Left lung (tissue), 14 donors: ENCODE results near the gene MYD88. TPM values are rescaled to one million over a fixed set of nuclear protein-coding genes. Genes with fewer than 3 reads are reported as not detected.

ENCODE experiments used
- ATAC-seq: fragments of 200-7000 bp; cut with Tn5 transposase; one replicate; pipeline ENCODE4 v1.9.1; 2020; ENCODE audit warnings: moderate library complexity
- DNase-seq, 4 donors: peaks; one replicate each; pipeline ENCODE4 v3.0.0-alpha.2; 2013 to 2020
- H3K27ac ChIP-seq, 2 donors: fragments of 200-600 bp; sonication (generic) in 1 of 2; one replicate each; pipeline versions ENCODE4 v1.5.0 to v1.8.0; 2020 to 2021
- H3K27me3 ChIP-seq, 2 donors: fragments of 200-600 bp; sonication (generic) in 1 of 2; one replicate each; pipeline versions ENCODE4 v1.5.0 to v1.8.0; 2020 to 2021
- H3K36me3 ChIP-seq, 2 donors: fragments of 200-600 bp; sonication (generic) in 1 of 2; one replicate each; pipeline versions ENCODE4 v1.5.0 to v1.8.0; 2020 to 2021
- H3K4me1 ChIP-seq, 2 donors: fragments of 200-600 bp; one replicate each; pipeline ENCODE4 v1.8.0; 2021
- H3K4me3 ChIP-seq, 2 donors: fragments of 200-600 bp; sonication (generic) in 1 of 2; one replicate each; pipeline versions ENCODE4 v1.5.0 to v1.8.0; 2020 to 2021; ENCODE audit warnings: mild to moderate bottlenecking in 1 of 2
- H3K9me3 ChIP-seq, 2 donors: fragments of 200-600 bp; sonication (generic) in 1 of 2; one replicate each; pipeline versions ENCODE4 v1.5.0 to v1.8.0; 2020 to 2021
- intact Hi-C, 2 donors: fragments of 100-400 bp; cut with DNase I; formaldehyde crosslinking; loops; one replicate each; pipeline versions ENCODE4 v1.11.2 to v1.14.2; 2022
- long read RNA-seq, 12 donors: library from polyadenylated mRNA in 2 of 12; unstranded in 2 of 12; transcript quantifications; one replicate each; pipeline ENCODE4 v2.0.0 and lab custom pipeline, GENCODE V29; 2019 to 2026
- polyA plus RNA-seq, 6 donors: library from polyadenylated mRNA; unstranded; fragments of 120-200 nt; gene quantifications; one replicate each; pipeline ENCODE4 v1.2.1, GENCODE V29; 2013; ENCODE audit not compliant: insufficient read length in 6 of 6
- total RNA-seq, 2 donors: library from RNA; stranded (reverse); fragmentation: NEBNext Ultra II Directional; extraction: Animal tissue kit (Norgen Biotek cat#: 25700); gene quantifications; one replicate each; pipeline ENCODE4 v1.2.1, GENCODE V29; 2021
- TF ChIP-seq, protein P1 (sequence below), 2 donors: fragments of 200-600 bp; sonication (generic) in 1 of 2; IDR thresholded peaks; one replicate each; pipeline versions ENCODE4 v1.5.0 to v1.8.0; 2021; ENCODE audit warnings: antibody characterized with exemption in 2 of 2
- donor health status: DM: no; HTN: yes; CAD: no.
- donor health status: DM: no; HTN: no; CAD: no.

MYD88 gene
- total RNA-seq (10 to 100 TPM; 51.5 to 97.4 TPM), polyA plus RNA-seq (10 to 100 TPM; 37.8 to 44.2 (median 40.7) TPM)
- long read RNA-seq, donor 1, transcript MYD88-201 (5 exons, 2,850 nt), result major isoform, 22 of 33 reads
- long read RNA-seq, donor 1, partial matches to known transcripts, result 0 of 33 reads
- long read RNA-seq, donor 1, other reads (novel, unspliced or antisense), result 5 of 33 reads
- long read RNA-seq, donor 2, transcript MYD88-201 (5 exons, 2,850 nt), result major isoform, 14 of 54 reads
- long read RNA-seq, donor 2, partial matches to known transcripts, result 37 of 54 reads
- long read RNA-seq, donor 2, other reads (novel, unspliced or antisense), result 0 of 54 reads
- long read RNA-seq, donor 3, transcript MYD88-201 (5 exons, 2,850 nt), result major isoform, 9 of 11 reads
- long read RNA-seq, donor 3, partial matches to known transcripts, result 0 of 11 reads
- long read RNA-seq, donor 3, other reads (novel, unspliced or antisense), result 0 of 11 reads
- long read RNA-seq, donor 4, transcript MYD88-201 (5 exons, 2,850 nt), result major isoform, 13 of 21 reads
- long read RNA-seq, donor 4, partial matches to known transcripts, result 0 of 21 reads
- long read RNA-seq, donor 4, other reads (novel, unspliced or antisense), result 7 of 21 reads
- long read RNA-seq, donor 5, transcript MYD88-201 (5 exons, 2,850 nt), result major isoform, 19 of 26 reads
- long read RNA-seq, donor 5, partial matches to known transcripts, result 6 of 26 reads
- long read RNA-seq, donor 5, other reads (novel, unspliced or antisense), result 0 of 26 reads
- long read RNA-seq, donor 6, transcript MYD88-201 (5 exons, 2,850 nt), result major isoform, 15 of 18 reads
- long read RNA-seq, donor 6, partial matches to known transcripts, result 0 of 18 reads
- long read RNA-seq, donor 6, other reads (novel, unspliced or antisense), result 0 of 18 reads
- long read RNA-seq, donor 7, transcript MYD88-201 (5 exons, 2,850 nt), result major isoform, 12 of 12 reads
- long read RNA-seq, donor 7, partial matches to known transcripts, result 0 of 12 reads
- long read RNA-seq, donor 7, other reads (novel, unspliced or antisense), result 0 of 12 reads
- long read RNA-seq, donor 8, transcript MYD88-201 (5 exons, 2,850 nt), result major isoform, 20 of 23 reads
- long read RNA-seq, donor 8, partial matches to known transcripts, result 0 of 23 reads
- long read RNA-seq, donor 8, other reads (novel, unspliced or antisense), result 0 of 23 reads
- long read RNA-seq, donor 9, result 0 reads
- long read RNA-seq, donor 10, transcript MYD88-201 (5 exons, 2,850 nt), result major isoform, 22 of 32 reads
- long read RNA-seq, donor 10, partial matches to known transcripts, result 0 of 32 reads
- long read RNA-seq, donor 10, other reads (novel, unspliced or antisense), result 7 of 32 reads
- long read RNA-seq, donor 11, partial matches to known transcripts, result 0 of 6 reads
- long read RNA-seq, donor 11, other reads (novel, unspliced or antisense), result 0 of 6 reads
- long read RNA-seq, donor 12, transcript MYD88-201 (5 exons, 2,850 nt), result major isoform, 8 of 32 reads
- long read RNA-seq, donor 12, partial matches to known transcripts, result 20 of 32 reads
- long read RNA-seq, donor 12, other reads (novel, unspliced or antisense), result 0 of 32 reads

DNA sequence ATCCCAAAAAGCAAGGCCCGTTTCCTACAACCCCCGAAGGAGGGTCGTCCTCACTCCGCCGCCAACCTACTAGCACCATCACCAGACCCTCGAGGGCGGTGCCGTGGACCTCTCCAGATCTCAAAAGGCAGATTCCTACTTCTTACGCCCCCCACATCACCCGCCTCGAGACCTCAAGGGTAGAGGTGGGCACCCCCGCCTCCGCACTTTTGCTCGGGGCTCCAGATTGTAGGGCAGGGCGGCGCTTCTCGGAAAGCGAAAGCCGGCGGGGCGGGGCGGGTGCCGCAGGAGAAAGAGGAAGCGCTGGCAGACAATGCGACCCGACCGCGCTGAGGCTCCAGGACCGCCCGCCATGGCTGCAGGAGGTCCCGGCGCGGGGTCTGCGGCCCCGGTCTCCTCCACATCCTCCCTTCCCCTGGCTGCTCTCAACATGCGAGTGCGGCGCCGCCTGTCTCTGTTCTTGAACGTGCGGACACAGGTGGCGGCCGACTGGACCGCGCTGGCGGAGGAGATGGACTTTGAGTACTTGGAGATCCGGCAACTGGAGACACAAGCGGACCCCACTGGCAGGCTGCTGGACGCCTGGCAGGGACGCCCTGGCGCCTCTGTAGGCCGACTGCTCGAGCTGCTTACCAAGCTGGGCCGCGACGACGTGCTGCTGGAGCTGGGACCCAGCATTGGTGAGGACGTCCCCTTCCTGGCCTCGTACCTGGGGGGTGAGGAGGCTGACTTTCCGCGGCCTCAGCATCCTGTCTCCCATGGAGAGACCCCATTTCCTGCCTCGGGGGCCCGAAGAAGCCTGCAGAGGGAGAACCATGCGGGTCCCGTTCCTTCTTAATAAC is at the start of gene MYD88:
Gene MYD88 (plus strand): TSS at position 313 of the 842 bp plus-strand sequence. CDS start 40 bp downstream, at position 353.
- peaks cover 34 to 60% of the 10 kb centered on the region in 2 donors for H3K4me1 ChIP-seq
- H3K27ac ChIP-seq, result peak within 1 kb of the TSS; percentile 96 to 98
- intact Hi-C loops, result loop anchor here in 1 of 2 donors (10.0 kb wide), 1 partner anchor 86 kb away; no protein-coding TSS in a partner anchor
- no peaks in the 10 kb centered on the region for H3K9me3 ChIP-seq
- peaks cover 0 to 35% of the 10 kb centered on the region in 2 donors for H3K36me3 ChIP-seq
- ATAC-seq (peak; percentile 57), DNase-seq (peak; percentile 62 to 99 (median 79))
- H3K4me3 ChIP-seq, result peak within 1 kb of the TSS; percentile 89 to 97
- TF ChIP-seq, protein P1, sequence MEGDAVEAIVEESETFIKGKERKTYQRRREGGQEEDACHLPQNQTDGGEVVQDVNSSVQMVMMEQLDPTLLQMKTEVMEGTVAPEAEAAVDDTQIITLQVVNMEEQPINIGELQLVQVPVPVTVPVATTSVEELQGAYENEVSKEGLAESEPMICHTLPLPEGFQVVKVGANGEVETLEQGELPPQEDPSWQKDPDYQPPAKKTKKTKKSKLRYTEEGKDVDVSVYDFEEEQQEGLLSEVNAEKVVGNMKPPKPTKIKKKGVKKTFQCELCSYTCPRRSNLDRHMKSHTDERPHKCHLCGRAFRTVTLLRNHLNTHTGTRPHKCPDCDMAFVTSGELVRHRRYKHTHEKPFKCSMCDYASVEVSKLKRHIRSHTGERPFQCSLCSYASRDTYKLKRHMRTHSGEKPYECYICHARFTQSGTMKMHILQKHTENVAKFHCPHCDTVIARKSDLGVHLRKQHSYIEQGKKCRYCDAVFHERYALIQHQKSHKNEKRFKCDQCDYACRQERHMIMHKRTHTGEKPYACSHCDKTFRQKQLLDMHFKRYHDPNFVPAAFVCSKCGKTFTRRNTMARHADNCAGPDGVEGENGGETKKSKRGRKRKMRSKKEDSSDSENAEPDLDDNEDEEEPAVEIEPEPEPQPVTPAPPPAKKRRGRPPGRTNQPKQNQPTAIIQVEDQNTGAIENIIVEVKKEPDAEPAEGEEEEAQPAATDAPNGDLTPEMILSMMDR (IDR thresholded peaks at IDR 0.05), result no peak
- H3K27me3 ChIP-seq, result no peaks in the 10 kb centered on the region

DNA sequence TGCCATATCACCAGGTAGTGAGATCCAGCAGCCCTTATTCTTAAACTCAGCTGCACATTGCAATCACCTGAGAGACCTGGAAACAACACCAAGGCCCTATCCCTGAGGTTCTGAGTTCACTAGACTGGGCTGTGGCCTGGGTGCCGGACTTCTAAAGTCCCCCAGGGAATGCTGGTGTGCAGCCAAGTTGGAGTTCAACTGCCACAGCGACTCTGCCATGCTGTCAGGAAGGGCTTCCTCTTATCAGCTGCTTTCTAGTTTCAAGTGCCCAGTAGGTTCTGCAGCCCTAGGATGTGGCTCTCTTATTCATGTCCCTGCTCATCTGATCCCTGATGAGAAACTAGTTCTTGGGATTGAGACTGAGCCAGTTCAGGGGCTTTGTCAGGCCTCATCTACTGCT is 49.3 kb upstream of the MYD88 start:
- no peaks in the 10 kb centered on the region for H3K36me3 ChIP-seq
- no peak for ATAC-seq

DNA sequence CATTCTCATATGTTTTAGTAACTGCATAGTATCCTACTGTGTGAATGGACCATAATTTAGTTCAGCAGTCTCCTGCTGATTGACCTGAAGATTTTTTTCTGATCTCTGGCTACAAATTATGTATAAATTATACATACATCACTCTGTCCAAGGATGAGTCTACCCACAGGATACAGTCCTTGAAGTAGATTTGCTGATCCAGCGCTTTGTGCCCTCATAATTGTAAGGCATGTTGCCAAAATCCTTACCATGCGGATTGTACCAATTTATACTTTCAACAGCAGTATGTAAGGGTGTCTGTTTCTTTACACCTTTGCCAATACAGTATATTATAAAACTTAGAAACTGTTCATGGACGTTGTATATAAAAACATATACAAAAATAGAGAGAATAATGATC is 48.0 kb upstream of the MYD88 start:
- ATAC-seq (no peak), DNase-seq (no peak)
- TF ChIP-seq, protein P1 (IDR thresholded peaks at IDR 0.05), result no peak

More for the DNA sequence above, 49.3 kb upstream of the MYD88 start:
- Histone ChIP-seq H3K4me1 (no peaks in the 10 kb centered on the region), H3K27me3 (no peaks in the 10 kb centered on the region), H3K27ac (no peak overlapping the region), H3K4me3 (no peak overlapping the region), H3K9me3 (no peaks in the 10 kb centered on the region)
- DNase-seq, result no peak
- TF ChIP-seq, protein P1 (IDR thresholded peaks at IDR 0.05), result no peak
- intact Hi-C loops, result no loop called here

DNA sequence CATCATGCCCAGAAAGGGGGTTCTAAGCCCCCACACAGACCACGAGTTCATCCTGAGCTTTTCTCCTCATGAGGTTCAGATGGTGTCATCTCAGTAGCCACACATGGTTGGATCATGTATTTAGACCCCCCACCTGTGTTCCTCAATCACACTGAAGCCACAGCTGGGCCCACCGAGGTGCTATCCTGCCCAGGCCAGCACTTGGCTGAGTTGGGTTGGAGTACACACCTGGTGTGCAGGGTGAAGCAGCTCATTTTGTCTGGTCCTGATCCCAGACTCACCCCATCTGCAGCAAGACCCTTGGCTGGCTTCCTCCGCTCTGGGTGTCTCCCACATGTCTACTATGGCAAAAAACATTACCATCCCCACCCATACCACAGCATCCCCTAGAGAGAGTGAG is 43.5 kb upstream of the MYD88 start:
- Histone ChIP-seq H3K9me3 (no peaks in the 10 kb centered on the region), H3K4me3 (no peak overlapping the region), H3K27me3 (no peaks in the 10 kb centered on the region), H3K27ac (no peak overlapping the region), H3K36me3 (no peaks in the 10 kb centered on the region), H3K4me1 (peaks cover 0 to 3% of the 10 kb centered on the region in 2 donors)
- DNase-seq (no peak), ATAC-seq (no peak)
- intact Hi-C loops, result no loop called here
- TF ChIP-seq, protein P1 (IDR thresholded peaks at IDR 0.05), result no peak

More for the DNA sequence above, 48.0 kb upstream of the MYD88 start:
- intact Hi-C loops, result no loop called here
- H3K36me3 ChIP-seq, result no peaks in the 10 kb centered on the region
- H3K4me1 ChIP-seq, result no peaks in the 10 kb centered on the region
- no peak overlapping the region for H3K27ac ChIP-seq
- no peak overlapping the region for H3K4me3 ChIP-seq
- H3K9me3 ChIP-seq, result no peaks in the 10 kb centered on the region
- no peaks in the 10 kb centered on the region for H3K27me3 ChIP-seq
